ENCODE data around the gene PPFIBP2. TPM values are rescaled to one million over a fixed set of nuclear protein-coding genes. Genes with fewer than 3 reads are reported as not detected.
A peak's percentile ranks its signal among the peaks of the same experiment; 100 is the strongest.

PPFIBP2 gene
- total RNA-seq, 3 donors from 2014 or later, result 32.3 to 56.1 (median 43.3) TPM

- no peak for TF ChIP-seq POLR2A (IDR thresholded peaks at IDR 0.05)
- TF ChIP-seq, protein P1, sequence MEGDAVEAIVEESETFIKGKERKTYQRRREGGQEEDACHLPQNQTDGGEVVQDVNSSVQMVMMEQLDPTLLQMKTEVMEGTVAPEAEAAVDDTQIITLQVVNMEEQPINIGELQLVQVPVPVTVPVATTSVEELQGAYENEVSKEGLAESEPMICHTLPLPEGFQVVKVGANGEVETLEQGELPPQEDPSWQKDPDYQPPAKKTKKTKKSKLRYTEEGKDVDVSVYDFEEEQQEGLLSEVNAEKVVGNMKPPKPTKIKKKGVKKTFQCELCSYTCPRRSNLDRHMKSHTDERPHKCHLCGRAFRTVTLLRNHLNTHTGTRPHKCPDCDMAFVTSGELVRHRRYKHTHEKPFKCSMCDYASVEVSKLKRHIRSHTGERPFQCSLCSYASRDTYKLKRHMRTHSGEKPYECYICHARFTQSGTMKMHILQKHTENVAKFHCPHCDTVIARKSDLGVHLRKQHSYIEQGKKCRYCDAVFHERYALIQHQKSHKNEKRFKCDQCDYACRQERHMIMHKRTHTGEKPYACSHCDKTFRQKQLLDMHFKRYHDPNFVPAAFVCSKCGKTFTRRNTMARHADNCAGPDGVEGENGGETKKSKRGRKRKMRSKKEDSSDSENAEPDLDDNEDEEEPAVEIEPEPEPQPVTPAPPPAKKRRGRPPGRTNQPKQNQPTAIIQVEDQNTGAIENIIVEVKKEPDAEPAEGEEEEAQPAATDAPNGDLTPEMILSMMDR (IDR thresholded peaks at IDR 0.05), result no peak
- TF ChIP-seq POLR2AphosphoS5 (IDR thresholded peaks at IDR 0.05), result no peak
- Histone ChIP-seq H3K27me3 (no peaks in the 10 kb centered on the region), H3K27ac (peak overlapping the region in 1 of 2 donors; percentile 41), H3K36me3 (peaks cover 9% of the 10 kb centered on the region), H3K4me3 (no peak overlapping the region), H3K9me3 (no peaks in the 10 kb centered on the region), H3K4me1 (no peaks in the 10 kb centered on the region)
- DNase-seq (ENCODE audit: low spot score in 2 of 2), result no peak
- intact Hi-C loops (cut with DNase I; ENCODE audit: low total_unique reads), result no loop called here
These were observed 127.0 kb downstream of the PPFIBP2 start for GRCh38 chr11:7640816-7641215.

GRCh38 chr11:7642747-7643146 lies 128.9 kb downstream of the PPFIBP2 start:
- no peak overlapping the region for H3K27ac ChIP-seq
- DNase-seq (ENCODE audit: low spot score in 2 of 2), result no peak
- H3K9me3 ChIP-seq, result no peaks in the 10 kb centered on the region
- H3K36me3 ChIP-seq, result peaks cover 9% of the 10 kb centered on the region
- H3K4me3 ChIP-seq, result no peak overlapping the region
- intact Hi-C loops (cut with DNase I; ENCODE audit: low total_unique reads), result no loop called here
- H3K27me3 ChIP-seq, result no peaks in the 10 kb centered on the region
- H3K4me1 ChIP-seq, result no peaks in the 10 kb centered on the region
- TF ChIP-seq, protein P1 (IDR thresholded peaks at IDR 0.05), result no peak
- TF ChIP-seq POLR2AphosphoS5 (IDR thresholded peaks at IDR 0.05), result no peak
- TF ChIP-seq POLR2A (IDR thresholded peaks at IDR 0.05), result no peak

GRCh38 chr11:7643314-7643713 lies 129.5 kb downstream of the PPFIBP2 start:
- DNase-seq (ENCODE audit: low spot score in 2 of 2), result no peak
- intact Hi-C loops (cut with DNase I; ENCODE audit: low total_unique reads), result no loop called here
- H3K27ac ChIP-seq, result no peak overlapping the region
- H3K4me1 ChIP-seq, result no peaks in the 10 kb centered on the region
- no peak for TF ChIP-seq POLR2AphosphoS5 (IDR thresholded peaks at IDR 0.05)
- TF ChIP-seq POLR2A (IDR thresholded peaks at IDR 0.05), result no peak
- TF ChIP-seq, protein P1 (IDR thresholded peaks at IDR 0.05), result no peak
- no peaks in the 10 kb centered on the region for H3K9me3 ChIP-seq
- H3K36me3 ChIP-seq, result peaks cover 9% of the 10 kb centered on the region
- H3K4me3 ChIP-seq, result no peak overlapping the region
- H3K27me3 ChIP-seq, result no peaks in the 10 kb centered on the region

- intact Hi-C loops (cut with DNase I; ENCODE audit: low total_unique reads), result no loop called here
- Histone ChIP-seq H3K27me3 (no peaks in the 10 kb centered on the region), H3K36me3 (peaks cover 9% of the 10 kb centered on the region), H3K9me3 (no peaks in the 10 kb centered on the region), H3K4me1 (no peaks in the 10 kb centered on the region), H3K4me3 (no peak overlapping the region), H3K27ac (no peak overlapping the region)
- TF ChIP-seq POLR2A (IDR thresholded peaks at IDR 0.05), result no peak
- TF ChIP-seq POLR2AphosphoS5 (IDR thresholded peaks at IDR 0.05), result no peak
- TF ChIP-seq, protein P1 (IDR thresholded peaks at IDR 0.05), result no peak
- DNase-seq (ENCODE audit: low spot score in 2 of 2), result no peak
These were observed 131.4 kb downstream of the PPFIBP2 start for GRCh38 chr11:7645206-7645605.

- Histone ChIP-seq H3K27ac (no peak overlapping the region), H3K4me1 (no peaks in the 10 kb centered on the region), H3K9me3 (no peaks in the 10 kb centered on the region), H3K36me3 (peaks cover 6% of the 10 kb centered on the region), H3K27me3 (no peaks in the 10 kb centered on the region), H3K4me3 (no peak overlapping the region)
- TF ChIP-seq POLR2A (IDR thresholded peaks at IDR 0.05), result no peak
- TF ChIP-seq, protein P1 (IDR thresholded peaks at IDR 0.05), result no peak
- TF ChIP-seq POLR2AphosphoS5 (IDR thresholded peaks at IDR 0.05), result no peak
- no peak for DNase-seq (ENCODE audit: low spot score in 2 of 2)
- intact Hi-C loops (cut with DNase I; ENCODE audit: low total_unique reads), result no loop called here
These were observed 133.1 kb downstream of the PPFIBP2 start for GRCh38 chr11:7646866-7647265.

Measured in breast epithelium (tissue), 4 donors.